ENCODE measurements around the gene IRF1. TPM values are rescaled to one million over a fixed set of nuclear protein-coding genes. Genes with fewer than 3 reads are reported as not detected.

IRF1 gene
- total and polyA plus RNA-seq, 8 donors: 15.1 to 93.3 (median 19.5) TPM

DNA sequence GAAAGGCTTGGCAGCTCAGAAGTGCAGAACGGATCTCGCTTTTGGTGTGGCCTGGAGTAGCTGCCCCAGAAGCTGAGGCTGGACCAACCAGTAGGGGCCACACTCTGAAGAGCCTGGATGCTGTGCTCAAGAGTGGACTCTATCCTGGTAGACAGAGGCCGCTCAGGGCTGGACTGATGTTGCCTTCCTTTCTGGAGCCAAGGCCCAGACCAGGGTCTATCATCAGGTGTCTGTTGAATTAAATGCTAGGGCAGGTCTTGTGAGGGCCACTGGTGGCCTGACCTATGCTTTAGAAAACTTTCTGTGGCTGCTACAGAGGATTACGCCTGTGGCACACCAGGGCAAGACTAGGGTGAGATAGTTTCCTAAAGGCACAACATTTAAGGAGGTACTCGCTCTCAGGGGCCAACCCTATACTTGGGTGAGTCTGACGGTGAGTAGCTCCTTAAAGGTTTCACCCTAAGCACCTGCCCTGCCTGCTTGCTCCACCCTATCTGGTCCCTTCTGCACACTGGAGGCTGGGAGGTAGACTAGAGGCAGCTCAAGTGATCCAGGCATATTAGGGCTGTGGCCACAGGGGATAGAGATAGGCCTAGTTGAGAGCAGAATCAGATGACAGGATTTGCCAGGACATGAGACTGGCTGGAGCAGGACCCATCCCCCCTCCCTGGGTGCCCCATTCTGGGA lies 9.8 kb upstream of the IRF1 start:
- Histone ChIP-seq H3K36me3 (no peaks in the 10 kb centered on the region), H3K9me3 (no peaks in the 10 kb centered on the region), H3K27ac (peak overlapping the region in 1 of 2 donors; percentile 67), H3K4me1 (peaks cover 13 to 53% of the 10 kb centered on the region in 2 donors), H3K4me3 (no peak overlapping the region), H3K27me3 (no peaks in the 10 kb centered on the region)
- TF ChIP-seq, protein P1, sequence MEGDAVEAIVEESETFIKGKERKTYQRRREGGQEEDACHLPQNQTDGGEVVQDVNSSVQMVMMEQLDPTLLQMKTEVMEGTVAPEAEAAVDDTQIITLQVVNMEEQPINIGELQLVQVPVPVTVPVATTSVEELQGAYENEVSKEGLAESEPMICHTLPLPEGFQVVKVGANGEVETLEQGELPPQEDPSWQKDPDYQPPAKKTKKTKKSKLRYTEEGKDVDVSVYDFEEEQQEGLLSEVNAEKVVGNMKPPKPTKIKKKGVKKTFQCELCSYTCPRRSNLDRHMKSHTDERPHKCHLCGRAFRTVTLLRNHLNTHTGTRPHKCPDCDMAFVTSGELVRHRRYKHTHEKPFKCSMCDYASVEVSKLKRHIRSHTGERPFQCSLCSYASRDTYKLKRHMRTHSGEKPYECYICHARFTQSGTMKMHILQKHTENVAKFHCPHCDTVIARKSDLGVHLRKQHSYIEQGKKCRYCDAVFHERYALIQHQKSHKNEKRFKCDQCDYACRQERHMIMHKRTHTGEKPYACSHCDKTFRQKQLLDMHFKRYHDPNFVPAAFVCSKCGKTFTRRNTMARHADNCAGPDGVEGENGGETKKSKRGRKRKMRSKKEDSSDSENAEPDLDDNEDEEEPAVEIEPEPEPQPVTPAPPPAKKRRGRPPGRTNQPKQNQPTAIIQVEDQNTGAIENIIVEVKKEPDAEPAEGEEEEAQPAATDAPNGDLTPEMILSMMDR (IDR thresholded peaks at IDR 0.05): no peak
- ATAC-seq (no peak), DNase-seq (peak in 1 of 4 donors; percentile 18)
- intact Hi-C loops (cut with DNase I): loop anchor here in 1 of 2 donors (5.0 kb wide), 1 partner anchor 113 kb away; no protein-coding TSS in a partner anchor

DNA sequence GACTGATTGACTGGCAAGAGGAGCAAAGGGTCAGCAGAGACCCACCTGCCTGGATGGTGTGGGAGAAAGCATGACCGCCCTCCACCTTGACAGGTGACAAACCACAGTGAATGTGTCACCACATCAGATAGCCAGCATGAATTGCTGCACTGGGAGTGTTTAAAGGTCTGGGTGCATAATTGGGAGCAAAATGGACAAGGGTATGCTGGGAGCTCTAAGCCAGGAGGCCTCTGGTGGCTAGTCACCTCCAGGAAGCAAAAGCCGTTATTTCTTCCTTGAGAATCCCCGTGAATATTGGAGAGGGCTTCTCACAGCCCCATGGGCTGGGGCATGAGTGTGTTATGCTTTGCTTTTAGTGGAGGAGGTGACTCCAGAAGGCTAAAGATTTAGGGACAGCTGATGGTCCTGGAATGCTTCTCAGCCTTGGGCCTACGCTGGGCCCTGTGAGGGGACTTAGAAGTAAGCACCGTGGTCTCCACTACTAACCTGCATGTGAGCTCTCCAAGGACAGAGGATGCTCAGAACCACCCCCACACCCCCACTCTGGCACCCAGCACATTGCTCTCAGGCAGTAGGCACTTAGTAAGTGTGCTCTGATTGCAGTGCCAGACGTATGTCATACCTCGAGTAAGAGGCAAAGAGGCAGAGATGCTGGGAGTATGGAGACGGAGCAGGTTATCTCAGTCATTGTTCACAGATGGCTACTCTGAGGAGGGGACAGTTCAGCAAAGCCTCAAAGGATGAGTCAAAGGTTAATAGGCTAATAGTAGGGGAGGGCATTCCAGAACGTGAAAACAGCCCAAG lies 9.1 kb upstream of the IRF1 start:
- DNase-seq (peak in 1 of 4 donors; percentile 31), ATAC-seq (no peak)
- Histone ChIP-seq H3K36me3 (no peaks in the 10 kb centered on the region), H3K9me3 (no peaks in the 10 kb centered on the region), H3K4me1 (peaks cover 17 to 60% of the 10 kb centered on the region in 2 donors), H3K4me3 (no peak overlapping the region), H3K27ac (peak overlapping the region in 1 of 2 donors; percentile 67), H3K27me3 (no peaks in the 10 kb centered on the region)
- TF ChIP-seq, protein P1 (IDR thresholded peaks at IDR 0.05): no peak
- intact Hi-C loops (cut with DNase I): loop anchor here in 1 of 2 donors (5.0 kb wide), 1 partner anchor 112 kb away; no protein-coding TSS in a partner anchor

DNA sequence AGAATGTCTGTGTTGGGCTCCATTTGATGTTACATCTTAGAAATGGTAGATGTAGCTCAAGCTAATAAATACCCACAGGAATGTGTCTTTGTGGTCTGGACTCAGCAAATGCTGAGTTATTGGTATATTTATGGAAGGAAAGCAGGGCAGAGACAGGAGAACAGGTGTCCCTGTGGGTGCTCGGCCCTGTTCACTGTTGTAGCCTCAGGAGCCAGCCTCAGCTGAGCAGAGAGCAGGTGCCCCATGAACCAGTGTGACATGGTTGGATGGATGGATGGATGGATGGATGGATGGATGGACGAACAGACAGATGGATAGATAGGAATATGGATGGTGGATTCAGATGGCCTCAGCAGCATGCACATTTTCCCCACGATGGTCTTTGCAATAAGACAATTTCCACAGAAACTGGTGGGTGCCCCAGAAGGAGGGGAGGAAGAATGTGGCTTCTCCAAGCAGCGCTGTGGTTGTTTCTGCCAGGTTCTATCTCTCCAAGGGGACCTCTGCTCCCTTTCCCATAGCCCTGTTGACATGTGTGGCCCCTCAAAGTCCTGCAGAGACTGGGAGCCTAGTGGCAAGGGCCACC lies 8.2 kb upstream of the IRF1 start:
- intact Hi-C loops (cut with DNase I): no loop called here
- H3K27ac ChIP-seq: peak overlapping the region; percentile 95 to 99
- no peak overlapping the region for H3K4me3 ChIP-seq
- H3K9me3 ChIP-seq: no peaks in the 10 kb centered on the region
- no peak for ATAC-seq
- H3K36me3 ChIP-seq: no peaks in the 10 kb centered on the region
- TF ChIP-seq, protein P1 (IDR thresholded peaks at IDR 0.05): no peak
- no peaks in the 10 kb centered on the region for H3K27me3 ChIP-seq
- no peak for DNase-seq
- H3K4me1 ChIP-seq: peaks cover 17 to 69% of the 10 kb centered on the region in 2 donors

DNA sequence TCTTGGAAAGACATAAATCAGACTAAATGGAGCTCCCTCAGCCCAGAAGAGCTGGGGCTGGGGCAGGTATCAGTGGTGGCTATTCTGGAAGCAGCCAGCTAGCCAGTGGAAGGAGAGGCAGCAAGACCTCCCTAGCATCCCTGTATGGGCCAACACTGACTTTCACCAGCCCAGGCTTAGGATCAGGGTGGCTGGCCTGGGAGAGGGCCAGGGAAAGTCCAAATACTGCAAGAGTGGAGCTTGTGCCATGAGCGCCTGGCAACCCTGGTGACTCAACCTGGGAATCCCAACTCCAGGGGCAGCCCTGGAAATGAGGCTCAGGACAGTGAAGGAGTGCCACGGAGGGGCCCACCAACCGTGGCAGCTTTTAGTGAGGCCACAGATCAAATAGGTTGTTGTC lies 7.6 kb upstream of the IRF1 start:
- no peak for ATAC-seq
- H3K9me3 ChIP-seq: no peaks in the 10 kb centered on the region
- peak overlapping the region; percentile 95 to 99 for H3K27ac ChIP-seq
- intact Hi-C loops (cut with DNase I): no loop called here
- H3K4me3 ChIP-seq: no peak overlapping the region
- no peaks in the 10 kb centered on the region for H3K27me3 ChIP-seq
- peaks cover 17 to 75% of the 10 kb centered on the region in 2 donors for H3K4me1 ChIP-seq
- peak in 1 of 4 donors; percentile 80 for DNase-seq
- TF ChIP-seq, protein P1 (IDR thresholded peaks at IDR 0.05): no peak
- H3K36me3 ChIP-seq: no peaks in the 10 kb centered on the region
